ENCODE data around the gene AGBL4. TPM values are rescaled to one million over a fixed set of nuclear protein-coding genes. Genes with fewer than 3 reads are reported as not detected.
A peak's percentile ranks its signal among the peaks of the same experiment; 100 is the strongest.

The AGBL4 gene
- total RNA-seq, 1 experiment from 2014 or later, result not detected

DNA sequence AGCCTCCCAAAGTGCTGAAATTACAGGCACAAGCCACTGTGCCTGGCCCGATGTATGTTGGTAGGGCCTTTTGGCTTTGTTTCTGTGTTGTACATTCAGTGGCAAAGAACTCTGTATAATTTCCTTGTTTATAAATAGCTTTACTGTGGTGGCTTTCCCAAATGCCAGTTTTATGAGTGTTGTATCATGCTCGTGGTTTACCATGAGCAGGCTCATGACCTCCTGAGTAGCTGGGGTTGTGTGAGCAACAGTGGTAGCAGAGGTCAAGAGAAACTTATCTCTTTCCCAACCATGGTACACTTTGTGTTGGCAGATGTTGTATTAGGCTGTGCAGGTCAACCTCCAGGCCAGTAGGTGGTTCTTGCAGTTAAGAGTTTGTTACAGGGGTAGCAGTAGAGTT lies 826.7 kb downstream of the AGBL4 start:
- Histone ChIP-seq H3K9me3 (no peaks in the 10 kb centered on the region), H3K27me3 (no peaks in the 10 kb centered on the region), H3K4me3 (no peak overlapping the region), H3K36me3 (no peaks in the 10 kb centered on the region)
- DNase-seq, result peak; percentile 1

DNA sequence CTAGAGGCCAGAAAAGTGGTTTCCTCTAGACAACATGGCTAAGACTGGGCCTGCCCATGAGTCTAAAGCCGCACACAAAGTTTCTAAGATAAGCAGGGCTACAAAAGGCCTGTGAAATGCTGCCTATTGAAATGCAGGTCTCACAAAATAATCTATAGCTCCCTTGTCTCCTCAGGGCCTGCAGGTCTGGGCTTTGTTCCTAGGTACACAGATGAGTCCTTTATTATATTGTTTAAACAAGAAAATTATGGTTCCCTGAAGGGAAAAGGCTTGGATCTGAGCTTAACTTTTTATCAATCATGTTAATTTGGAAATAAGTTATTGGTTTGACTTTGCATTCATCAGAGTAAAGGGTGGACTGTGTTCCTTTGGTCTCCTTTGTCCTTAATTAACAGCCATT lies 833.6 kb downstream of the AGBL4 start:
- no peak for DNase-seq
- H3K27me3 ChIP-seq, result no peaks in the 10 kb centered on the region
- H3K9me3 ChIP-seq, result no peaks in the 10 kb centered on the region
- H3K36me3 ChIP-seq, result no peaks in the 10 kb centered on the region
- no peak overlapping the region for H3K4me3 ChIP-seq

DNA sequence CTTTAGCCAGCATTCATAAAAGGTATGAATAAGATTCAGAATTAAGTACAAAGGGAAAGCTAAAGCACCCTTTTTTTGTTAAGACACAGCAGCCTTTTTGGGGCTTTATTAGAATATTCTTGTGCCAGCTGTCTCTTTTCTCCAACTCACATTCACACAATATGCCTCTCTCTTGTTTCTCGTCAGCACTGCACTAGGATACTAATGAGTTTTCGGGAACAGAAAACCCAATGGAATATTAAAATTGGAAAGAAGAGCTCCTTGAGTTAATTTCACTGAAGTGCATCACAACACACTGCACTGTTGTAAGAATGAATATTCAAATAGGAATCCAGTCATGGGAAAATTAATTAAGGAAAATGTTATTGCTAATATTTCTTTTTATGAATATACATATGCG lies 836.7 kb downstream of the AGBL4 start:
- Histone ChIP-seq H3K4me3 (no peak overlapping the region), H3K9me3 (no peaks in the 10 kb centered on the region), H3K27me3 (no peaks in the 10 kb centered on the region), H3K36me3 (no peaks in the 10 kb centered on the region)
- DNase-seq, result no peak

DNA sequence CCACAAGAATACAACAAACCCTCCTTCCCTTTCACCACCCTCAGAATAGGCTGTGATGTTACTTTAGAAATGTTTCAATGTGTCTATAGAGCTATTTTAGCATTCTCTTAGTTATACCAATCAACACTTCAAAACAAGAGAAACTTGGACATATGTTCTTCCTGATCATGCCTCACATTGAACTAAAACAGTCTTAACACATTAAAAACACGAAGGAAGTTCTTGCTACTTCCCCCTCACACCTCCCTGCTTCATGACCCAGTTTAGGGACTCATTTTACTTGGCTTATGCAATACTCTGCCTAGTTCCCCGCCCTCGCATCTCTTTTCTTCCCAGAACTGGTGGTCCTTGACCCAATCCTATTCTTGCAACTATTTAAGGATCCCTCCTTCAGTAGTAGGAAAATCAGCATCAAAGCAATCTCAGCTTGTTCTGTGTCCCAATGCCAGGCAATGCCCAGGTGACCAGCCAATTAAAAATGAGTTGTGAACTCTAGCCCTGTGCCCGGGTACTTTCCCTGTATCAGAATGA lies 838.2 kb downstream of the AGBL4 start:
- DNase-seq, result no peak
- Histone ChIP-seq H3K36me3 (no peaks in the 10 kb centered on the region), H3K27me3 (no peaks in the 10 kb centered on the region), H3K4me3 (no peak overlapping the region), H3K9me3 (no peaks in the 10 kb centered on the region)

DNA sequence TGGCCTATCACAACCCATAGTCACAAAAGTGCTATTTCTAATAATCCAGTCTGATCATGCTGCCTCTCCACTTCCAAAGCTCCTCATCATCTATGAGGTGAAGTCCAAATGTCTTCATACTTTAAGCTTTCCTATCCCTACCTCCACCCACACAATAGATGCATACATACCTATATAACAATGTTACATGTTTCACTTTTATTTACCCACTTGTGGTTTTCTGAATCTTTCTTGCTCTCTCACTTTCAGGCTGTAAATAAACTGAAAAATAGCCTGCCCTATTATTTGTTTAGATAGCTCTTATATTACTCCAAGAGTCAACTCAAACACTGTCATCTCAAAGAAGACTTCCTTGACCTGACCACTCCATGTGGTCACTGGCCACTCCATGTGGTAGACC lies 840.3 kb downstream of the AGBL4 start:
- Histone ChIP-seq H3K27me3 (no peaks in the 10 kb centered on the region), H3K9me3 (no peaks in the 10 kb centered on the region), H3K36me3 (no peaks in the 10 kb centered on the region), H3K4me3 (no peak overlapping the region)
- DNase-seq, result no peak

DNA sequence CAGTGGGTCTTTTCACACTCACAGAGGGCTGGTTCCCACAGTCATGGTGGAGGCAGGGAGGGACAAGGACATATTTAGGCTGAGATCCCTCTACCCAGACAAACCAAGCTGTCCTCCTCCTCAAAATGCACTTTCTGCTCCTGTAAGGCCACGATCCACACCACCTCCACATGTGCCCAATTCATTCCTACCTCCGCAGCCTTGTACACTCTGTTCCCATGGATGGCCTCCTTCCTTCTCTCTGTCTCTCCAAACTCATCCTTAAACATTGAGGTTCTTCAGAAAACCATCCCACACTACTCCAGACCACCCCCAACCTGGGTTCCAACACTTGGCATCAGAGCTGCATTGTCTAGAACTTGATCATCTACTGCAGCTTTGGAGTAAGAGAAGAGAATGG lies 842.7 kb downstream of the AGBL4 start:
- no peaks in the 10 kb centered on the region for H3K27me3 ChIP-seq
- H3K36me3 ChIP-seq, result no peaks in the 10 kb centered on the region
- DNase-seq, result no peak

DNA sequence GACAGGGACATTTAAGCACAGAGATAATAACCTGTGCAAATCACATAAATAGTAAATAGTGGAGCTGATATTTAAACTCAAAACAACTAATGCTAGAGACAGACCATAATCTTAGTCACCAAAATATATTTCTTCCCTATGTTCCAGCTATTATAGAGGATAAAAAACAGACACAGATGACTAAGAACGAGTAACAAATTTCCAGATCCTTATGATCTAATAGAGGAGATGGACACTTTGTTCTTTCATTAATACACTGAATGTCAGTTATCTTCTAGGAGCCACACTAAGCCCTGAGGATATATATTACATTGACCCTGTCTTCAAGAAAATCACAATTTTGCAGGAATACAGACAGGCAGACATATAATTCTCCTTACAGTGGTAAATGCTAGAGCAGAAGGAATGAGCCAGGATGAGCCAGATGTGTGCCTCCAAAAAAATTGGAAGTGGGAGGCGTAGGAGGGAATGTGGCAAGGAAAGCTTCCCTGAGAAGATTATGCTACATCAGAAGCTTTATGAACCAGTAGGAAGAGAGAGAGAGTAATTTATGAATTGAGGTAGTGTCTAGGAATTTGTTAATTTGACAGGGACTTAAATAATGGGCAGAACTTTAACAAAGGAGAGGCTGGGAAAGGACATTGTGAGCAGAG lies 851.7 kb downstream of the AGBL4 start:
- DNase-seq, result no peak
- Histone ChIP-seq H3K27me3 (0 out of 2 replicates have a peak, but pooled peaks cover 2% of the 10 kb centered on the region), H3K9me3 (no peaks in the 10 kb centered on the region), H3K36me3 (no peaks in the 10 kb centered on the region), H3K4me3 (no peak overlapping the region)

More for the DNA sequence above, 842.7 kb downstream of the AGBL4 start:
- H3K9me3 ChIP-seq, result no peaks in the 10 kb centered on the region
- H3K4me3 ChIP-seq, result no peak overlapping the region

DNA sequence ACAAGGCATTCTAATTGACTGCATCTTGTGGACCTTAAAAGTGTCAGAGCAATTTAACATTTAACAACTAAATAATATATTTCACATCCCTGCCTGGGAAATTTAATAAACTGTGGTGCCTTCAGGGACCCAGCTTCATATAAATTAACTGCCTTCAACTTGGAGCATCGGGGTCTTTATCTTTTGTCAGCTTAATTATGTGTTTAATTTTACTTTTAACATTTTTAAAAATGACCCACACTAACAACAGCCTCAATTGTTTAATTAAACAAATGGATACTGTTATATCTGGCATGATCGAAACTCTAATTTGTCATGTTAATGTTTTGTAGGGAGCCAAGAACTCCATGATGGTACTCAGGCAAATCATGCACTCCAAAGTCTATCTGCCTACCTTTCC lies 857.7 kb downstream of the AGBL4 start:
- no peak for DNase-seq
- Histone ChIP-seq H3K9me3 (no peaks in the 10 kb centered on the region), H3K36me3 (no peaks in the 10 kb centered on the region), H3K27me3 (no peaks in the 10 kb centered on the region), H3K4me3 (no peak overlapping the region)

DNA sequence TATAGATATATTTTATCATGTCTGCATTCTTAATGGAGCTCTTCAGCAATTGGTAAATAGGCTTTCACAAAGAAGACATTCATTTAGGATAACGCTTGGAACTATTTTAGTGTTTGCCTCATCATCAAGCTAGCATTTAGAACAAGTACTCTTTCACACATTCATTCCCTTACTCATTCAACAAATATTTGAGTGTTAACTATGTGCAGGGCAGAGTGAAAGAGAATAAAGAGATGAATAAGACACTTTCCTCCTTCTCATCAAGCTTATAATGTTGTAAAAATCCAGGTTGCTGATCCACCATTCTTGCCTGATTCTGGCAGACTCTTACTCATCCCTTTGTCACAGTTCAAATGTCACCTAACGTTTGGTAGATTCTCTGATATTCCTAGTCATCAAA lies 860.7 kb downstream of the AGBL4 start:
- H3K4me3 ChIP-seq, result no peak overlapping the region
- H3K27me3 ChIP-seq, result no peaks in the 10 kb centered on the region
- no peaks in the 10 kb centered on the region for H3K9me3 ChIP-seq
- no peaks in the 10 kb centered on the region for H3K36me3 ChIP-seq
- no peak for DNase-seq

DNA sequence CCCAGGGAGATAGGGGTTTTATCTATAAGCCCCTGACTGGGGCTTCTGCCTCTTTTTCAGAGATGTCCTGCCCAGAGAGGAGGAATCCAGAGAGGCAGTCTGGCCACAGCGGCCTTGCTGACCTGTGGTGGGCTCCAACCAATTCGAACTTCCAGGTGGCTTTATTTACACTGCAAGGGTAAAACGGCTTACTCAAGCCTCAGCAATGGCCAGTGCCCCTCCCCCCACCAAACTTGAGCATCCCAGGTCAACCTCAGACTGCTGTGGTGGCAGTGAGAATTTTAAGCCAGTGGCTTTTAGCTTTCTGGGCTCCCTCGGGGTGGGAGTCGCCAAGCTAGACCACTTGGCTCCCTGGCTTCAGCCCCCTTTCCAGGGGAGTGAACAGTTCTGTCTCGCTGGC lies 863.1 kb downstream of the AGBL4 start:
- Histone ChIP-seq H3K4me3 (no peak overlapping the region), H3K36me3 (no peaks in the 10 kb centered on the region), H3K9me3 (no peaks in the 10 kb centered on the region), H3K27me3 (no peaks in the 10 kb centered on the region)
- DNase-seq, result no peak

DNA sequence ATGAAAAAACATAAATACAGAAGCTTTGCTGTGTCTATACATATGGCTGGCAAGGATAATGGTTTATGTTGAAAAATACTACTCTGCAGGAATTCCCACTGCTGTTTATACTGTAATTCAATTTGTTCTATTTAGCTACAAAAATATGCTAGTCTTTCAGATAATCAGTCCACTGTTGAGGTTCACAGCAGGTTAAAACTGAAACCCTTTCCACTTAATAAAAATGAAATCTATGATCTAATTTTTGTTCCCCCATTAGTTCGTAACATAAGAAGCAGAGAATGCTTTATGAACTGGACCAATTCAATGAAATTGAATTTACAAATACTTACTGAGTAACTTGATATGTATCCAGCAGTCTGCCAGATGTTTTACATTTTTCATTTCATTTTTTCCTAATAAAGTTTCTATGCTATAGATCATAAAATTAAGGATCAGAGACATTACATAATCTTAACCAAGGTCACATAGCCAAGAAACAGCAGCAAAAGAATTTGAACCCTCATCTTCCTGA lies 887.0 kb downstream of the AGBL4 start:
- Histone ChIP-seq H3K36me3 (no peaks in the 10 kb centered on the region), H3K9me3 (no peaks in the 10 kb centered on the region), H3K4me3 (no peak overlapping the region), H3K27me3 (no peaks in the 10 kb centered on the region)
- no peak for DNase-seq

DNA sequence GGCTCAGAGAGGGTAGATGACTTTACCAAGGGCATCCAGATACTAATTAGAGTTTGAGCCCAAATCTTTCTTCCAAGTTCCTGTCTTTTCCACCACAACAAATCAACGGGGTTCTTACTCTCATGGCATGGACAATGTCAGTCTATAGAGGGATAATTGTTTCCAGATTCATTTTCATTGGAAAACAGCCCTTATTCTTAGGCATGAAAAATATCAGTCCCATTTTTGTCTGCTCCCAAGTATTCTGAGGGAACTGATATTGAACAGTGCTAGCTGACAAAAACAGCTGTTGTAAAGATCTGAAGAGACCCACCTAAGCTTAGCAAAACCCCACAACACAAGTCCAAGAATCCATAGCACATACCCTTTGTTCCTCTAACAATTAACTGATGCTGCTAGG lies 898.0 kb downstream of the AGBL4 start:
- no peaks in the 10 kb centered on the region for H3K36me3 ChIP-seq
- H3K27me3 ChIP-seq, result no peaks in the 10 kb centered on the region
- H3K4me3 ChIP-seq, result no peak overlapping the region
- no peaks in the 10 kb centered on the region for H3K9me3 ChIP-seq
- no peak for DNase-seq

DNA sequence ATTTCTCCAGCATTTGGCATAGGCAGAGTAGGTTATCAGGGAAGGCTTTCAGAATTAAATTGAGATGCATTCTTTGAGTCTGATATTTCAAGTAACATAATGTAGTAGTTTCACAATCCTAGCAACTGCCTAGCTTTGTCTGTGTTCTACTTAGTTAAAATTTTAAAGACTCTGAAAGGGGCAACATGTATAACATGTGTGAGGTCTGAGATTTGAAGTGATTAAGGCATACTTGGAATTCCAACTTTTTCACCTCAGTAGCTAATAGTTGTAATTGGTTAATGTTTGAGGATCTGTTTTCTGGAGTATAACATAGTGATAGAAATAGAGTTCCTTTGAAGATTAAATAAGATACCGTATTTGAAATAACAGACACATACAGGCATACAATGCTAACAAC lies 911.8 kb downstream of the AGBL4 start:
- Histone ChIP-seq H3K36me3 (no peaks in the 10 kb centered on the region), H3K27me3 (no peaks in the 10 kb centered on the region), H3K9me3 (no peaks in the 10 kb centered on the region), H3K4me3 (no peak overlapping the region)
- DNase-seq, result no peak

DNA sequence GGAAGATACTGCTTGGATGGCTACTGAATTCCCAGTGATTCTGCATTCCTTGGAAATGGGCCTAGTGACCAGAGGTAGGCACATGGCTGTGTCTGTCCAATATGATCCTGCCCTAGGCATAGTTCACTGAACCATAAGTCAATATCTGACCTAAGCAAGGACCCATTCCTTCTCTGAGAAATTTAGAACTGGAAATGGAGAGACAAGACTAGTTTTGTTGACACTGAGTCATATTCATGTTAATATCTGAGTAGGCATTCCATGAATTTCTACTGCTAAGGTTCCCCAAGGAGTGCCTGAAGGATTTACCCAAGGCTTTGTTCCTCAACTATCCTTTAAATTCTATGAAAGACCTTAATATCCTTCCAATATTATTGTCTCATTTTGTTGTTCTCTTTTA lies 917.3 kb downstream of the AGBL4 start:
- H3K9me3 ChIP-seq, result no peaks in the 10 kb centered on the region
- H3K4me3 ChIP-seq, result no peak overlapping the region
- no peaks in the 10 kb centered on the region for H3K36me3 ChIP-seq
- no peak for DNase-seq
- H3K27me3 ChIP-seq, result no peaks in the 10 kb centered on the region

DNA sequence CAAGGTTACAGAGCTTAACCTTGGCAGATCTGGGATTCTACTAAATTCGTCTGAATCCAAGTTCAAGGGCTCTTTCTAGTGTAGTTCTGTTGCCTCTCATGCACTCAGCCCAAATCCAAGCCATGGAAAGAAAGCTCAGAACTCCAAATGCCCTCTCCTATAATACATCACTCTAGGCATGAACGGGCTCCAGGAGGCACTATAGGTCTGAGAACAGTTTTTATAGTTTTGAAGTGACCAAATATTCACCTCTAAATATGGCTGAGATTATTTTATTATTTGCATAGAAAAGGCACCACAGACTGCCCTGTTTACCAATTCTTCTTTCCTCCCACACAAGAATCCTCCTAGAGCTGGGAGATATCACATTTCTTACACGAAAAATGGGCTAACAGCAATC lies 919.2 kb downstream of the AGBL4 start:
- Histone ChIP-seq H3K36me3 (no peaks in the 10 kb centered on the region), H3K27me3 (no peaks in the 10 kb centered on the region)
- DNase-seq, result no peak

DNA sequence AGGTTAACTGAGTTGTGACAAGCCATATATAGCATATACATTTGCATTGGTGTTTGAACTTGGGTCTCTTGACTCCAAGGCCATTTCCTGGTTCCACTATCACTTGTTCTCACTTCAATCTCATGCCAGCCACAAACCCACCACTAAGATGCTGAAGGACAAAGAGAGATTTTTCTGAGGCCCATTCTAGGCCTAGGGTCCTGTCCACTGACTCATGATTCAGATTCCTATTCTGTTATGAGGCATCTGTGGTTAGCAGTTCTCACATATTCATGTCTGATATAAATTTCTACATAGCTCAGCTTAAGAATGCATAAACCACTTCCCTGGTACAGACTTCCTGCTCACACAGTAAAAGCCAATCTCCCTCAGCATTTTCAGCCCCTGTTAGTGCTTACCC lies 921.0 kb downstream of the AGBL4 start:
- no peaks in the 10 kb centered on the region for H3K27me3 ChIP-seq
- no peak overlapping the region for H3K4me3 ChIP-seq
- H3K36me3 ChIP-seq, result no peaks in the 10 kb centered on the region
- no peaks in the 10 kb centered on the region for H3K9me3 ChIP-seq
- peak; percentile 1 for DNase-seq

More for the DNA sequence above, 919.2 kb downstream of the AGBL4 start:
- no peak overlapping the region for H3K4me3 ChIP-seq
- H3K9me3 ChIP-seq, result no peaks in the 10 kb centered on the region

DNA sequence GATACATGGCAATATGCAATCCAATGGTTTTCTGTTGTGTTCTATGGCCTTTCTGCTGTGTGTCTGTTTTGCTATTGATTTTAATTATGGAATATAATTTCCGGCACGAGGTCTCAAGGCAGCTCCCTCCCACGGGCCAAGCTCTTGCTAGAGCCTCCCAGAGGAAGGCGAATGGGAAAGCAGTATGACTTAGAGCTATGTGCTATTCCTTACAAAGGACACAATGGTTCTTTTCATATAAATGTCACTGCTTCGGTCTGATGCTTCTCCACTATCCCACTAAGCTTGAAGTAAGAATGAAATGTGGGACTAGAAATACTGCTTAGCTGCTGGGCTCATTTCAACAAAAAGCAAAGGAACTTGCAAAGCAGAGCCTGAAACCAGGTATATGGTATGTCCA lies 924.9 kb downstream of the AGBL4 start:
- Histone ChIP-seq H3K9me3 (no peaks in the 10 kb centered on the region), H3K36me3 (no peaks in the 10 kb centered on the region), H3K27me3 (no peaks in the 10 kb centered on the region), H3K4me3 (no peak overlapping the region)
- DNase-seq, result no peak

DNA sequence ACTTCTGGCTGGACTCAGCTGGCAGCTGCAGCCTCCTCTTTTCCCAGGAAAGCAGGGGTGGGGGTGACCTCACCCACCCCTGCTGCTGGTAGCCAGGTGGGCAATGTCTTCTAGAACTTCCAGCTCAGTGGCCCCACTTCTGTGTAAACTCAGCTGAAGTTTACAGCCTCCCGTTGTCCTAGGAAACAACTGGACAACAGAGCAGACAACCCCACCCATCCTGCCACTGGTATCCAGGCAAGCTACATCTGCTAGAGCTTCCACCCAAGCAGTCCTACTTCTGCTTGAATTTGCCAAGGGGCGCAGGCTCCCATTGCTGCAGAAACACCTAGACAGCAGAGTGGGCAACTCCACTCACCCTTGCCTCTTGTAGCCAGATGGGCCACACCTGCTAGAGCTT lies 937.4 kb downstream of the AGBL4 start:
- Histone ChIP-seq H3K9me3 (no peaks in the 10 kb centered on the region), H3K27me3 (no peaks in the 10 kb centered on the region), H3K36me3 (no peaks in the 10 kb centered on the region), H3K4me3 (no peak overlapping the region)
- DNase-seq, result no peak
